ENCODE measurements around the gene MAP10.

Gene MAP10

GRCh38 chr1:232853994-232854797 is 49.0 kb downstream of the MAP10 start:
- Histone ChIP-seq H2AFZ (ENCODE audit: low read depth, low read length) (no peak overlapping the region), H3K4me2 (ENCODE audit: low read length) (no peak overlapping the region), H3K4me1 (ENCODE audit: low read length) (no peaks in the 10 kb centered on the region), H3K4me3 (ENCODE audit: low read length) (no peak overlapping the region), H3K27ac (ENCODE audit: low read length) (no peak overlapping the region), H3K9me3 (ENCODE audit: insufficient read depth, low read length) (no peaks in the 10 kb centered on the region), H3K9ac (ENCODE audit: low read length) (no peak overlapping the region), H3K79me2 (ENCODE audit: low read length) (no peaks in the 10 kb centered on the region), H3K36me3 (replicated peaks; ENCODE audit: low read depth, low read length) (no peaks in the 10 kb centered on the region), H3K27me3 (ENCODE audit: low read depth, low read length) (no peaks in the 10 kb centered on the region), H4K20me1 (ENCODE audit: insufficient read depth, low read length) (no peaks in the 10 kb centered on the region)
- TF ChIP-seq CTCF (IDR thresholded peaks at IDR 0.05; ENCODE audit: low read depth, low read length): no peak
- no peak for TF ChIP-seq EZH2phosphoT487 (IDR thresholded peaks at IDR 0.05; ENCODE audit: low read depth)

GRCh38 chr1:232854798-232855159 is 49.6 kb downstream of the MAP10 start:
- no peaks in the 10 kb centered on the region for H3K9me3 ChIP-seq (ENCODE audit: insufficient read depth, low read length)
- H3K4me3 ChIP-seq (ENCODE audit: low read length): no peak overlapping the region
- H4K20me1 ChIP-seq (ENCODE audit: insufficient read depth, low read length): no peaks in the 10 kb centered on the region
- no peak overlapping the region for H3K4me2 ChIP-seq (ENCODE audit: low read length)
- no peaks in the 10 kb centered on the region for H3K79me2 ChIP-seq (ENCODE audit: low read length)
- 0 out of 2 replicates have a peak, but pooled peaks cover 2% of the 10 kb centered on the region for H3K27me3 ChIP-seq (ENCODE audit: low read depth, low read length)
- H3K36me3 ChIP-seq (replicated peaks; ENCODE audit: low read depth, low read length): no peaks in the 10 kb centered on the region
- no peak overlapping the region for H3K9ac ChIP-seq (ENCODE audit: low read length)
- TF ChIP-seq CTCF (IDR thresholded peaks at IDR 0.05; ENCODE audit: low read depth, low read length) (no peak), EZH2phosphoT487 (IDR thresholded peaks at IDR 0.05; ENCODE audit: low read depth) (no peak)
- no peaks in the 10 kb centered on the region for H3K4me1 ChIP-seq (ENCODE audit: low read length)
- no peak overlapping the region for H3K27ac ChIP-seq (ENCODE audit: low read length)
- H2AFZ ChIP-seq (ENCODE audit: low read depth, low read length): no peak overlapping the region

- Histone ChIP-seq H3K27ac (ENCODE audit: low read length) (no peak overlapping the region), H4K20me1 (ENCODE audit: insufficient read depth, low read length) (no peaks in the 10 kb centered on the region), H3K79me2 (ENCODE audit: low read length) (no peaks in the 10 kb centered on the region), H3K9me3 (ENCODE audit: insufficient read depth, low read length) (no peaks in the 10 kb centered on the region), H3K27me3 (ENCODE audit: low read depth, low read length) (peaks cover 8% of the 10 kb centered on the region; the same call in 1 of the 2 replicates), H3K4me3 (ENCODE audit: low read length) (no peak overlapping the region), H3K4me2 (ENCODE audit: low read length) (no peak overlapping the region), H2AFZ (ENCODE audit: low read depth, low read length) (no peak overlapping the region), H3K9ac (ENCODE audit: low read length) (no peak overlapping the region), H3K4me1 (ENCODE audit: low read length) (no peaks in the 10 kb centered on the region), H3K36me3 (replicated peaks; ENCODE audit: low read depth, low read length) (no peaks in the 10 kb centered on the region)
- no peak for TF ChIP-seq CTCF (IDR thresholded peaks at IDR 0.05; ENCODE audit: low read depth, low read length)
- no peak for TF ChIP-seq EZH2phosphoT487 (IDR thresholded peaks at IDR 0.05; ENCODE audit: low read depth)
Observed at GRCh38 chr1:232856541-232856940, 51.3 kb downstream of the MAP10 start.
